ENCODE results near the gene DNAJC24.
"Not testable (repeated sequence)": the region's sequence is repeated elsewhere in the genome, so short reads cannot be mapped to it uniquely, and the experiment has no call there.

Gene DNAJC24, protein sequence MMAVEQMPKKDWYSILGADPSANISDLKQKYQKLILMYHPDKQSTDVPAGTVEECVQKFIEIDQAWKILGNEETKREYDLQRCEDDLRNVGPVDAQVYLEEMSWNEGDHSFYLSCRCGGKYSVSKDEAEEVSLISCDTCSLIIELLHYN

DNA sequence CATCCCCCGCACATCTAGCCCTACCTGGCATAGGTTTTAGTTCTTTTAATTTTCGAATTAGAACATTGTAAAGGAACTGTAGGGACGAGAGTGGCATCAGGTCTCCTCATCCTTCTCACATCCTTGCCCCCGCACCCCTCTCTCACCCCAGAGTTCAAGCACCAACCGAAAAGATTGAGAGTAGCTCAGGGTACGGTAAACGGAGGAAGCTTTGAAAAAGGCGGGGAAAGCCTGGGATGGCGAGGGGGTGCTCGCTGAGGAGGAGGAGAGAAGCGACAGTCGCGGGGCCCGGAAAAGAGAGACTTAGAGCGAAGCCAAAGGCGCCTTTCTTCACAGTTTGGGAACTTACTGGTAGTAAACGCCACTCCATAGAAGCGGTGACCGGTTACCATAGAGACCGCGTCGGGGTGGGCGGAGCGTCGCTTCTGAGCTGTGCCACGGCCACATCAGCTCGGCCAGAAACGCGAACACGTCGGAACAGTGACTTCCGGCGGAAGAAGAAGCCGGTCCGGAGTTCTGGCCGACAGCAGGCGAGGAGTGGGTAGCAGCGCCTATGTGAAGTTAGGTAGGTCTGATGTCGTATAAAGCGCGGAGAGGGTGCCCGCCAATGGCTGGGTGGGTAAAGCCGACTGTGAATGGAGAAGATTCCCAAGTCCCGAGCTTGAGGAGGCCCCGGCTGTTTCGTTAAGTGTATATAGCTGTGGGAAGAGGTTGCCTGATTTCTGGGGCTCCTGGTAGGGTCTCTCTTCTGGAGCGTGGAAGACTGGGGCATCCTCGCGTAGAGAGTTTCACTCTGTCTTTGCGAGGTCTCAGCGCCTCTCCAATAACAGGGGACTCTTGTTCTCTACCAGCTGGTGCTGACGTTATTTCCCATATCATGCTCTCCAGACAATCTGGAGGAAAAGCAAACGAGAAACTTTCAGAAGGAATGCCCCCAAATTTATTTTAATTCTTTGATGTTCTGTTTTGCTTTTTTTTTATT is at the start of gene DNAJC24, which contains the start of gene DCDC1:
Gene DNAJC24 (plus strand): TSS at position 513 of the 982 bp plus-strand sequence. CDS start 889 bp downstream, outside the sequence.
Gene DCDC1 (minus strand): TSS at position 392 of the 982 bp plus-strand sequence. CDS start 41,459 bp downstream, outside the sequence.
- DNase-seq: peak; percentile 95

DNA sequence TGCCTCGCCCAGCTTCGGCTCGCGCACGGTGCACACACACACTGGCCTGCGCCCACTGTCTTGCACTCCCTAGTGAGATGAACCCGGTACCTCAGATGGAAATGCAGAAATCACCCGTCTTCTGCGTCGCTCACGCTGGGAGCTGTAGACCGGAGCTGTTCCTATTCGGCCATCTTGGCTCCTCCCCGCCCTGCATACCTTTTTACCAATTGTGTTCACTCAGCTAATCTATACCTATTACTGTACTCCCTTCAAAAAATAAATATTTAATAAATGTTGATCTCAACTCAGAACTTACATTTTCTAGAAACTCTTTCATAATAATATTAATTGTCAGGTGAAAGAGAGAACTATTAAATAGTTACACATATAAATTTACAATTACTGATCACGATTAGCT is 48.2 kb upstream of the DNAJC24 start:
- DNase-seq: not testable (repeated sequence)

DNA sequence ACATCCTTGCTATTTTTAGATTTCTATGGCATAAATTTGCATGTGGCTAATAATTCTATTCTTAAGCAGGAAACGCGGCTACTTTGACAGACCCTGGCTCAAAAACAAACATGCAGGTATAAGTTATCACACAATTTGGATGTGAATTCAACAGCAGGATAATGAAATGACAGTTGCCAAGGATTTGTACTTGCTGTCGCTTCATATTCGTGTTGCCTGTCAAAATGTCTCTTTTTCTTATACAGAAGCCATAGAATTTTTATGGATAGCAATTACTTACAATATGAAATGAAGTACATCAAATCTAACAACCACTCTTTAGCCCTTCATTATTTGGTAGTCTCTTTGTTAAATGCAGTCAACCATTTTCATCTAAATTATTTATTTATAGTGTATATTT is 46.5 kb upstream of the DNAJC24 start:
- DNase-seq: no peak

DNA sequence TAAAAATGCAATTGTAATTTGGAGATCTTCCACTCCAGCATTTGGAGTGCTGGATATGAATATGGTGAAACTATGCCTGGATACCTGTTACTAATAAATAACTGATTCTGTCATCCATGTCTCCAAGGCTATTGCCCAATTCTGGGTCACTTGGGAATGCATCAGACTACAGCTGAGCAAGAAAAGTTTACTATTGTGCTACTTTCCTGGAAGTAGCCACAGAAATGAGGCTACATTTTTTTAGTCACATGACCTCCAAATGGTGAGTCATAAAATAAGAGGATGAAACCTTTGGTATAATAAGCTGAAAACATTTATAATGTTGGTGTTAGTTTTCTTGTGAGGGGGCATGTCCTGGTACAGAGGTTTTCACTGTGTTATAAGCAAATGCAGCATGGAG is 44.5 kb upstream of the DNAJC24 start:
- no peak for DNase-seq

DNA sequence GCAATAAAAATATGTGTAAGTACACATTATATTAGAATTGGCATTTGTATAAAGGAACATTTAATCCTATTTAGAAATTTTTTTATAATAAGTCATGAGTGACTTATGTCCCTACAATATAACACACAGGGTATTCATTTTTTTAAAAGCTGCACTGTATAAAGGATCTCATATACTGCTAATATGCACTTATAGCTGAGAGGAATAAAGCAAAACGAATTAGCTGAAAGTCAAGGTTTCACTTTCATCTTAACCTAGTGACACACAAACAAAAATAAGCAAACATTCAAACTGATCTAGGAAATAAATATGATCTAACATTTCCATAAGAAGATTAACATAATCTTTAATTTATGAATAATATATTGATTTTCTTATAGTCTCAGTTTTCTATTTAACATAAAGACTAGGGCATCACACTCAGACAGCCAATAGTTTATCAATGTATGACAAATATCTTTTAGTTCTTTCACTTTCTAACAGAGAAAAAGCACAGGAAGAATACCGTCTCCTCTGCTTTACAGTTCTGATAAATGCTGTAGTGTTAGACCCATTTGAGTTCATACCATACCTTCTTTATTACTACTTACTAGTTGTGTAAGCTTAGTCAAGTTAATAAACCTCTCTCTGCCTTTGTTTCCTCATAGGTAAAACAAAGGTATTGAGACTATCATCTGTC is 43.1 kb upstream of the DNAJC24 start:
- DNase-seq: no peak

DNA sequence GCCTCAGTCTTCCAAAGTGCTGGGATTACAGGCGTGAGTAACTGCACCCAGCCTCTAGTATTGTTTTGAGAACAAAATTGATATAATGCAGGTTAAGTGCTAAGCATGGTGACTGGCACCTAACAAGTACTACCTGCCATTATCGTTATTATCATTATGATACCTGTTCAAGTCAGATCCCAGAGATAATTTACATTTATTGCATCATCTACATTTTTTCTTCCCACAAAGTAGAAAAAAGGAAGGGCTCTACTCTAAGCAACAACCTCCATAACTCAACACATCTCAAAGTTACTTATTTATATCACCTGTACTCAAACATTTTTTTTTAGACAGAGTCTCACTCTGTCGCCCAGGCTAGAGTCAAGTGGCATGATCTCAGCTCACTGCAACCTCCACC is 42.2 kb upstream of the DNAJC24 start:
- no peak for DNase-seq

DNA sequence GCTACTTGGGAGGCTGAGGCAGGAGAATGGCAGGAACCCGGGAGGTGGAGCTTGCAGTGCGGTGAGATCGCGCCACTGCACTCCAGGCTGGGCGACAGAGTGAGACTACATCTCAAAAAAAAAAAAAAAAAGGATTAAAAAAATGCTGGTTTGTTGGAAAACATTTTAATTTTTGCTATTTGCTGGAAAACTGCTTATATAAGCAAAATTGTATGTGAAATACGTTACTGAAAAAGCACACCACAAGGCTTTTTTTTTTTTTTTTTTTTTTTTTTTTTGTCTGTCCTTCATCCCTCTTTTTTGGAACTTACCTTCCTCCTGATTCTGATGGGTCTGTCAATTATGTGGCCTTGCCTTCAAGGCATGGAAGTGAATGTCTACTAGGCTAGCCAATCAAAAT is 41.0 kb upstream of the DNAJC24 start:
- no peak for DNase-seq

DNA sequence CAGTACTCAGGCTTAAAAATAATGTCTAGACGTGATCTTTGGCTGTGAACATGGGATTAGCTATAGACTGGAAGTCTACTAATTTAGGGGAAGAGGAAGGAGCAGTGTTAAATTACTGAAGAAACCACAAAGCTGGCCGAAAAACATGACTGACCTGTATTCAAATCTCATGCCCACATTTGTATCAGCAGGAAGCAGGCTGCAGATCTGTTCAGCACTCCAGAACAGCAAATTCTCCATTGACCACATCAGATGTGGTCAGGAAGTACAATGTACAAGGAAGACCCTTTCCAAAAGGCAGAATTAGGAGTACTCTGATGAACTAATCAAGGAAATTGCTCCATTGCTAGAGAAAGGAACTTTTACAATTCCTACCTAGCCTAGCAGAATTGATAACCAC is 31.9 kb upstream of the DNAJC24 start:
- no peak for DNase-seq

DNA sequence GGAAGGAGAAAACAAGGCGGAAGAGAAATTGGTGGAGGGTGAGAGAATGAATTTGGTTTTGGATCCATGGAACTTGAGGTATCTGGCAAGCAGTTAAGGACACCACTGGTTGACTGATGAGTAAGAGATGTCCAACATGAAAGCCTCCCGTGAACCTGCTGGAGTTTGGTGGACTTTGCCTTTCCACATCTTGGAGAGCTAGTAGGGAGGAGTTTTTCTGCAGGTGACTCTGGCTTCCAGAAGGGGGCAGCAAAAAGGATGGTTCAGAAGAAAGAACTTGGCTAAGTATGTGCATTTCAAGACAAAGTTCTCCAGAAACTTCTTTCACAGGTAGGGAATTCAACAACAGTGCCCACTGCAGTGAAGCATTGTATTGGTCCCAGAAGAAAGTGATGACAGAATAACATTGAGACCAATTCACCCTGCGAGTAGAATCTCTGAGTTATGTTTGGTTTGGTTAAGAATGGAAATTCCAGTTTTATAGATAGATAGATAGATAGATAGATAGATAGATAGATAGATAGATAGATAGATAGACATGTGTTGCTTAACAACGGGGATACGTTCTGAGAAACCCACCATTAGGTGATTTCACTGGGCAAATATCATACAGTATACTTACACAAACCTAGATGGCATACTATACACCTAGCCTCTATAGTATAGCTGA is 28.6 kb upstream of the DNAJC24 start:
- DNase-seq: peak in 1 of 2 experiments; percentile 0

DNA sequence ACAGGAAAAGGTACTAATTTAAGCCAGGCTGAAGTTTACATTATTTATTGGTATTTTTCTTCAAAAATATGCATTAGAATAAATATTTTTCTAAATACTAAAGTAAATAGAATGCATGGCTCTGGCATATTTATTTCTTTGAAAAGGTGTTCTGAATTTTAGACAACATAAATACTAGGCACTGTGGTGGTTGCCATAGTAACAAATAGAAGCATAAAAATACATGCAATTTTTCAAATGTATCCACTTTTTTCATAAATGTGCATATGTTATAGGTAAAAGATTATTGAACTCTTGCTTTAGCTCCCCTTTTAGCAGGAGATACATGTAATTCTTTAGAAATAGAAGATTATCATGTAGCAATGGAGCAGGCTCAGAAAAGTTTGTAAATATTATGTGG is 18.5 kb upstream of the DNAJC24 start:
- no peak for DNase-seq

DNA sequence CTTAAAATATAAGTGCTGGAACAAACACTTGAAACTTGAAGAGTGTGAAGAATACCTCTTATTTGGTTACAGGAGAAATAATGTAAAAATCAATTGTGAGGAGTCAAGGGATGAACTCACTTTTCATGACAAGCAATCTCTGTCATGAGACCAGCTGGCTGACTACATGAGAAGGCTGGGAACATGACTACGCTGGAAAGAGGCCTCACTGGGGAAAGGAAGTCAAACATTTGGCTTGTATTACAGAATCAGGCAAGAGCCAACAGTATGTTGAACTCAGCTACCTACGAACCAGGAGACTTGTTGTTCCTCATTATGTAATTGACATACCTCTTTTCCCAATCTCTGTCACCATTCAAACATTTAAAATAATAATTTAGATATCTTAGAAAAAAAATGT is 14.5 kb upstream of the DNAJC24 start:
- peak; percentile 46 to 48 for DNase-seq

DNA sequence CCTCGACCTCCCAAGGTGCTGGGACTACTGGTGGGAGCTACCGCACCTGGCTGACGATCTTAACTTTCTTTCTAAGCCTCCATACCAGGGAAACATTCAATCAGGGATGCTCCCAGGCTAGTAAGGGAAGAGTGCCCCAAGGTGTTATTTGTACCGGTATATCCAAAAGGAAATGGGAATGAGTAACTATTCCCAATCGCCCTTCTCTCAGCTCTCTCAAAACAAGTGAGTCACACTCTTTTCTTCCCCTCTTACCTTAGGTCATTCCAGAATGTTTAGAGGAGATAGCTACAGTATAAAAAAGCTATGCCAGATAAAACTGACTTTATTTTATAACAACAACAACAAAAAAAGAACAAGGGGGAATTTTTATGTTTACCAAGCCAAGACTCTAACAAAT is 13.8 kb upstream of the DNAJC24 start:
- DNase-seq: no peak

DNA sequence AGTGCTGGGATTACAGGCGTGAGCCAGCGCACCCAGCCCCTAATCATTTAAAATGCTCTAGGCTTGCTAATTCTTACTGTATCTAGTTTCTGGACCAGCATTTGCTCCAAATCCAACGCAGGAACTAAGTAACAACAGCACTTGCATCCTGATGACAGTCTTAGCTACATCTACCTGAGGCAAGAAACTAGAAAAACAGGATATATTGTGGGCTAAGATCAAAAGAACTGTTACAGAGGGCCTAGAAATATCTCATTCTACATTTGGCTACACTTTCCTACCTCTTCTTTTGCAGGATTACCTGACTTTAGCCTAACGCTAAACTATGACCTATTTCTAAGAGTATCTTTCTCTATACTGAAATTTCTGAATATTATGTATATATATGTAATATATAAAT is 7.9 kb upstream of the DNAJC24 start:
- no peak for DNase-seq

DNA sequence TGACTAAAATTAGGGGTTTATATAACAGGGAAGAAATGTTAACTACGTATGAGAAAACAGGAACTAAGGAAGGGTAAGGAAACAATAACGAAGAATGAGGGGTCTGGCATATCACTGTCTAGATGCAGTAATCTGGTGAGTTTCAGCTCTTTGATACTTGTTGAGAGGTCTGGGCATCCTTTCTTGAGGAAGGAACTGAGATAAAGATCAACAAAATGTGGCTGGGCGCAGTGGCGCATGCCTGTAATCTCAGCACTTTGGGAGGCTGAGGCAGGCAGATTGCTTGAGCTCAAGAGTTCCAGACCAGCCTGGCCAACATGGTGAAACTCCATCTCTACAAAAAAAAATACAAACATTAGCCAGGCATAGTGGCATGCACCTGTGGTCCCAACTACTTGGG is 2.9 kb upstream of the DNAJC24 start:
- DNase-seq: no peak

DNA sequence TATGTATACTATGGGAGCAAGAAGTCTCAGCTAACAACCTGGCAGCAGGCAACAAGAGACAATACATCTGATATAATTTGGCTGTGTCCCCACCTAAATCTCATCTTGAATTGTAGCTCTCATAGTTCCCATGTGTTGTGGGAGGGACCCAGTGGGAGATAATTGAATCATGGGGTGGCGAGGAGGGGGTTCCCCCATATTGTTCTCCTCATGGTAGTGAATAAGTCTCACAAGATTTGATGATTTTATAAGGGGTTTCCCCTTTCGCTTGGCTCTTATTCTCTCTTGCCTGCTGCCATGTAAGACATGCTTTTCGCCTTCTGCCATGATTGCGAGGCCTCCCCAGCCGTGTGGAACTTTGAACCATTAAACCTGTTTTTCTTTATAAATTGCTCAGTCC is 6.2 kb downstream of the DNAJC24 start:
- DNase-seq: no peak

DNA sequence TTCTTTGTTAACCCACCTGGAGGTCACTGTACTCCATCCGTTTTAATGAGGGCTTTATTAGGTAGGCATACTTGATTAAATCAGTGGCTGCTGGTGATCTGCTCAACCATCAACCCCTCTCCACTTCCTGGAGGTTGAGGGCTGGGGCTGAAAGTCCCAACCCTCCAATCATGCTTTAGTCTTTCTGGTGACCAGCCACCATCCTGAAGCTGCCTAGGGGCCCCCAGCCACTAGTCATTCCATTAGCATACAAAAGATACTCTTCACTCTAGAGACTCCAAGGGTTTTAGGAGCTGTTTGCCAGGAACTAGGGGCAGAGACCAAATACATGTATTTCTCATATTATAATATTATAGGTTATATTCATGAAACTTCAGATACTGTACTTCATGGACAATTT is 13.5 kb downstream of the DNAJC24 start:
- no peak for DNase-seq

DNA sequence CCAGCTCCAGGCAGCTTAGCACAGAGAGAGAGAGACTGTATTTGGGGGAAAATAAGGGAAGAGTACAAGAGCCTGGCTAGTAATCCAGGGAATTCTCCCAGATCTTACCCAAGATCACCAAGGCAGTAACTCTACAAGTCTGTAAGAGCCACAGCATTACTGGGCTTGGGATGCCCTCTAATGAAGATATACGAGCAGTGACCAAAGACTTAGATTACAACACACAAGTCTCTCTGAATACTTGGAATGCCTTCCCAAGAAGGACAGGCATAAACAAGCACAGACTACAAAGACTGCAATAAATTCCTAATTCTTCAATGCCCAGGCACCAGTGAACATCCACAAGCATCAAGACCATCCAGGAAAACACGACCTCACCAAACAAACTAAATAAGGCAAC is 17.7 kb downstream of the DNAJC24 start:
- DNase-seq: no peak

DNA sequence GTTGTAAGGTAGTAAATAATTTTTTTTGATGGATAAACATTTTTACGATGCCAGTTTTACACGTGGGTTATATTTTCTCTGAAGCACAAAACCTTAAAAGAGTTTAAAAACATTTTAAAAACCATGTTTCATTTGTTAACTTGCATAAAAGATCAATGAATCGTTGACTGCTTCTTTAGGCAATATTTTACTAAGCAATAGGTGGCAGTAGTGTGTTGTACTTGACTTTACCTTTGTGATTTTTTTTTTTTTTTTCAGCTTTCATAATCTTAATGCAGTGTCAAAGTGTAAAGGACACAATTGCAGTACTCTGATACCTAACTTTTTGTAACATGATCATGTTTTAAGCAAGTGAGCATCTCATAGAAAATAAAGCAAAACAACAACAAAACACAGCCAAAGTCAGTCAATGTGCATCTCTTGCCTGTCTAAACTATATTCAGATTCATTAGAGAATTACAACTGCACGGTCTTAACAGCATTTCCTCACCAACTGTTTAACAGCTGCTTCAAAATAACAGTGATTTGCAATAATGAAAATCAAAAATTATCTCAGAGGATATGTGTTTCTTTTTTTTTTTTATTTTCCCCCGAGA is 27.7 kb downstream of the DNAJC24 start:
- DNase-seq: no peak

DNA sequence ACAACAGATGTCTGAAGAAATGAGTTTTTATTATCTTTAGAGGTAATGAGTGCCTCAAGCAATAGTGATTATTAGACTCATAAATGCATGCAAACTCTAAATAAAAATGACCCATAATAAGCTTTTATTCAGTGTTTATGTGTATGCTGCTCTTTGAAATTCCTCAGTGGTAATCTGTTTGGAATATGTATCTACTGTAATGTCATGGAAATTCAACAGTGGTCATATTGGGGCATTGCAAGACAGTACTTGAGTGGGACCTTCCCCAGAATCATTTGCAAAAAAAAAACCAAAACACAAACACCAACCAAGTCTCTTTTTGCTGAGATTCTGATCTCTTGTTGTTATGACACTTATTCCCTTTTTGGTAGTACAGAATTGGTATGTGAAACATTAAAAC is 35.0 kb downstream of the DNAJC24 start:
- DNase-seq: no peak

DNA sequence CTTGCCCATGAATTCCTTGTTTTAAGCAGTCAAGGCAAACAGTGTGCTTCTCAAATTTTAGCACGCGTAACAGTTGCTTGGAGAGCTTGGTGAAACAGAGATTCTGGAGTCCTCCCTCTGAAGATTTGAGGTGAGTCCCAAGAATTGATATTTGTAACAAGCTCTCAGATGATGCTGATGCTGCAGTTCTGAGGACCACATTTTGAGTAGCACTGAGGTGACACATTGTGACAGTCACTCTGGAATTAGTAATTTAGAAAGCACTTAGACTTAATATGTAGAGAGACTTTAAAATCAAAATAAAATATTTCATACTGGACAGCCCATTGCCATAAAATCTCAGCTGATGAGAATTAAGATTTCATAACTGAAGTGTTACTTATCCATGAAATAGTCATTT is 38.5 kb downstream of the DNAJC24 start:
- DNase-seq: no peak

DNA sequence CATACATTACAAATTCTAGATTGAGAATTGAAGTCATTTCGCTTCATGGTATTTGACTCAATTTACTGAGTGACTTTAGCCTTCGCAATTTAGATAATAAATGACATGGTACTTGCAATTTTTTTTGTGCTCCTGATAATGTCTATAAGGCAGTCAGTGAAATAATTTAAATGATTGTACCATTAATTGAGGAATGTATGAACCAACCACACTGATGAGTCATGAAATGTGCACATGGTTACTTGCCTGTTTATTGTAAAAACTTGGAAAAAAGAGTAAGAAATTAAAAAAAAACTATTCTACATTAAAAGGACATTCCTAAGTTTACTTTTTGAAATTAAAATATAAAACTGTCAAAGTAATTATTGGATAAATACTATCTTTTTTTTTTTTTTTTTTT is 43.3 kb downstream of the DNAJC24 start:
- no peak for DNase-seq

DNA sequence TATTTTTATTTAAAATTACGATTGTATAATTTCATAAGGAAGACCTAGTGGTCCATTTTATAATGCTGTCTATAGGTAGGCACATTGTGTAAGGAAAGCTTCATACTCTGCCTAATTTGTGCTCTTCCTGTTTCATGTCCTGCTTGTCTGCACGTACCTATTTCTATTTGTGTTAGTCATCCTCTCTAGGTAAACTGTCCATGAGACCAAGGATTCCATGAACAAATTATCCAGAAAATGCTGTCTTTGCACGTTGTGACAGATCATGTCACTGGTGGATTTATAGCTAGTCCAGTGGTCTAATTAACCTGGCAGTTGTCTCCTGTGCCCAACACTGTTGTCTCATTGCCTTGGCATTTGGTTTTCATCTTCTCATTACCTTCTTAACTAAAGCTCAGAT is 44.7 kb downstream of the DNAJC24 start:
- no peak for DNase-seq

DNA sequence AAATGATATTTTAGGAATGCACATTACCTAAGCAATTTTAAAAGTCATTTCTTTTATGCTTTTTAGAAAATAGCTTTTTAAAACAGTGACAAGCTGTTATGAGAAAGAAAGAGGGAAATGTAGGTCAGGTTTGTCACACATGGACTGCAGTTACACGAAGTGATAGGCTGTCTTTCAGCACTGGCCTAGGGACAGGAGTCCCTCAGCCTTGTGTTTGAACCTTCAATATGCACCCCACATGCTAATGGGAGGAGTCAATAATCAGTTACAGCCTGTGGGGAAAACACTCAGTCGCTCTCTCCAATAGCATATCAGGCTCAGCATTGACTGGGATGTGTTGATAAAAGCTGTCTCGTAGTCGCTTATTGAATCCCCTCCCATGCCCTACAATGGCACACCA is 45.8 kb downstream of the DNAJC24 start:
- no peak for DNase-seq
